ENCODE measurements around the gene EBNA1BP2. TPM values are rescaled to one million over a fixed set of nuclear protein-coding genes. Genes with fewer than 3 reads are reported as not detected.
"Not testable (repeated sequence)": the region's sequence is repeated elsewhere in the genome, so short reads cannot be mapped to it uniquely, and the experiment has no call there.

Gene EBNA1BP2
- total and polyA plus RNA-seq, 5 donors = 23.6 to 38.8 (median 29.7) TPM

DNA sequence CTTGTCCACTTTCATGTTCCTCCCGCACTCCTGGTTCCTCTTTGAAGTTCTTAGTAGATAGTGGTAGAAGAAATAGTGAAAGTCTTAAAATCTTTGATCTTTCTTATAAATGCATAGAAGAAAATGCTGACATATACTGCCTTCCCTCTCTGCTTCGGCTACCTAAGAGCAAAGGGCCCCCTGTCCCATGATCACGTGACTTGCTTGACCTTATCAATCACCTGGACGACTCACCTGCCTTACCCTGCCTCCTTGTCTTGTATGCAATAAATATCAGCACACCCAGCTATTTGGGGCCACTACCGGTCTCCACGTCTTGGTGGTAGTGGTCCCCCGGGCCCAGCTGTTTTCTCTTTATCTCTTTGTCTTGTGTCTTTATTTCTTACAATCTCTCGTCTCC lies 32.8 kb downstream of the EBNA1BP2 start:
- H3K27me3 ChIP-seq (ENCODE audit: control insufficient read depth, insufficient read depth); DNase-seq; H3K4me1 ChIP-seq (ENCODE audit: control insufficient read depth, insufficient read depth, low read length); H3K4me3 ChIP-seq (ENCODE audit: low read length); H3K27ac ChIP-seq (ENCODE audit: low read length); ATAC-seq; H3K9me3 ChIP-seq (ENCODE audit: control insufficient read depth, low read length); intact Hi-C loops (cut with DNase I): not testable (repeated sequence)
- 88% methylated on average over 8 of the region's 8 CpGs for WGBS

DNA sequence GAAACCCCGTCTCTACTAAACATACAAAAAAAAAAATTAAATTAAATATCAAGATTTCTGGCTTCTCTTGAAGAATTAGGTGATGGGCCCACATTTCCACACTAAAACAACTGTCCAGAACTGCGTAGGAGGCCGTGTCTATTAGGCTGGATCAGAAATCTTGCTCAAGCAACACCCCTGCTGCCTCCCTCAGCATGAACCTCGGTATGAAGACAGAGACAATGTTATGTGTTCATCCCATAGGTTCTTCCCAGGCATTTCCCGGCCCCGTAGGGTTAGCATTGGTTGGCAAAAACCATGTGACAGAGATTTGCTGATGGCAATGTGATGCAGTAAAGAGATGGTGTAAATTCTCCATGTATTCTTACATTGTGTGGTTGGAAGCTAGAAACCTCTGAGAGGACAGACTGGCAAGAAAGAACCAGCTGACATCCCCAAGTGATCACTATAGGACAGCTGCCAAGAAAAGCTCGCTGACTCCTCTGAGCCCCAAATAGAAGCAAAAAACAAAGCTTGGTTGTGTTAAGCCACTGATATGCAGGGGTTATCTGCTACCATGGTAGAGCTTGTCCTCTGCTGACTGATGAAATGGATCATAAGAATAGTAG lies 34.5 kb downstream of the EBNA1BP2 start:
- intact Hi-C loops (cut with DNase I) = no loop called here
- ATAC-seq (peak; percentile 80 to 91), DNase-seq (no peak)
- H3K4me3 ChIP-seq (ENCODE audit: low read length) = no peak overlapping the region
- peak overlapping the region; percentile 51 for H3K27ac ChIP-seq (ENCODE audit: low read length)
- H3K4me1 ChIP-seq (ENCODE audit: control insufficient read depth, insufficient read depth, low read length) = no peaks in the 10 kb centered on the region
- H3K27me3 ChIP-seq (ENCODE audit: control insufficient read depth, insufficient read depth) = no peaks in the 10 kb centered on the region
- H3K9me3 ChIP-seq (ENCODE audit: control insufficient read depth, low read length) = no peaks in the 10 kb centered on the region
- WGBS = 56% methylated on average over 7 of the region's 7 CpGs

- no peak for ATAC-seq
- no peak for DNase-seq
- no peaks in the 10 kb centered on the region for H3K9me3 ChIP-seq (ENCODE audit: control insufficient read depth, low read length)
- 78% methylated on average over 9 of the region's 9 CpGs for WGBS
- H3K27me3 ChIP-seq (ENCODE audit: control insufficient read depth, insufficient read depth) = no peaks in the 10 kb centered on the region
- H3K4me1 ChIP-seq (ENCODE audit: control insufficient read depth, insufficient read depth, low read length) = no peaks in the 10 kb centered on the region
- H3K27ac ChIP-seq (ENCODE audit: low read length) = no peak overlapping the region
- H3K4me3 ChIP-seq (ENCODE audit: low read length) = no peak overlapping the region
- intact Hi-C loops (cut with DNase I) = no loop called here
Measured at GRCh38 chr1:43135857-43136781, 36.0 kb downstream of the EBNA1BP2 start.

GRCh38 chr1:43134640-43135039 lies 37.5 kb downstream of the EBNA1BP2 start:
- ATAC-seq = no peak
- no peak overlapping the region for H3K4me3 ChIP-seq (ENCODE audit: low read length)
- no peak overlapping the region for H3K27ac ChIP-seq (ENCODE audit: low read length)
- H3K9me3 ChIP-seq (ENCODE audit: control insufficient read depth, low read length) = no peaks in the 10 kb centered on the region
- no peaks in the 10 kb centered on the region for H3K4me1 ChIP-seq (ENCODE audit: control insufficient read depth, insufficient read depth, low read length)
- intact Hi-C loops (cut with DNase I) = no loop called here
- DNase-seq = no peak
- H3K27me3 ChIP-seq (ENCODE audit: control insufficient read depth, insufficient read depth) = no peaks in the 10 kb centered on the region

DNA sequence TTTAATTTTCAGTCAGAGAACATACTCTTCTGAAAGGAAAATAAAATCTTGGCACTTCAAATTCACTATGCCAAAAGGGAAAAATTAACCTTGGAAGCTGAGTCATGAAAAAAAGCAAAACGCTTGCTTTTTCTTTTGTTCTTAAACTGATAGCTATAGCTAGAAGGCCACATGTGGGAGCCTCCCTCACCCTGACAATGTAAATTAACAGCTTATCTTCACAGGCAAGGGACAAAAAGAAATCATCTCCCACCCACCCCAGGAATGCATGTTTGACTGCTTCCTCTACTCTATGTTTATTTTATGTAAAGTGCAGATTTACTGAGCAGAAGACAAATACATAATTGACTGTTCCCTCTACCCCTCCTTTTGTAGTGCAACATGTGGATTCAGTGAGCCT lies 38.0 kb downstream of the EBNA1BP2 start:
- Histone ChIP-seq H3K27ac (ENCODE audit: low read length) (no peak overlapping the region), H3K4me1 (ENCODE audit: control insufficient read depth, insufficient read depth, low read length) (no peaks in the 10 kb centered on the region), H3K4me3 (ENCODE audit: low read length) (no peak overlapping the region), H3K9me3 (ENCODE audit: control insufficient read depth, low read length) (no peaks in the 10 kb centered on the region), H3K27me3 (ENCODE audit: control insufficient read depth, insufficient read depth) (no peaks in the 10 kb centered on the region)
- intact Hi-C loops (cut with DNase I) = no loop called here
- WGBS = 48% methylated on average over 1 of the region's 1 CpG
- ATAC-seq = no peak
- DNase-seq = no peak

- intact Hi-C loops (cut with DNase I) = no loop called here
- WGBS = 43% methylated on average over 5 of the region's 5 CpGs
- Histone ChIP-seq H3K27ac (ENCODE audit: low read length) (no peak overlapping the region), H3K4me3 (ENCODE audit: low read length) (no peak overlapping the region), H3K4me1 (ENCODE audit: control insufficient read depth, insufficient read depth, low read length) (no peaks in the 10 kb centered on the region), H3K9me3 (ENCODE audit: control insufficient read depth, low read length) (no peaks in the 10 kb centered on the region), H3K27me3 (ENCODE audit: control insufficient read depth, insufficient read depth) (peaks cover 4% of the 10 kb centered on the region)
- ATAC-seq = no peak
- DNase-seq = no peak
Measured at GRCh38 chr1:43129426-43129825, 42.7 kb downstream of the EBNA1BP2 start.

GRCh38 chr1:43128816-43129215 lies 43.3 kb downstream of the EBNA1BP2 start:
- Histone ChIP-seq H3K4me1 (ENCODE audit: control insufficient read depth, insufficient read depth, low read length) (no peaks in the 10 kb centered on the region), H3K27ac (ENCODE audit: low read length) (no peak overlapping the region), H3K9me3 (ENCODE audit: control insufficient read depth, low read length) (no peaks in the 10 kb centered on the region), H3K27me3 (ENCODE audit: control insufficient read depth, insufficient read depth) (peaks cover 4% of the 10 kb centered on the region), H3K4me3 (ENCODE audit: low read length) (no peak overlapping the region)
- WGBS = 85% methylated on average over 3 of the region's 3 CpGs
- no peak for ATAC-seq
- intact Hi-C loops (cut with DNase I) = no loop called here
- DNase-seq = no peak

- peaks cover 4% of the 10 kb centered on the region for H3K27me3 ChIP-seq (ENCODE audit: control insufficient read depth, insufficient read depth)
- 85% methylated on average over 1 of the region's 1 CpG for WGBS
- no peak for ATAC-seq
- no peaks in the 10 kb centered on the region for H3K4me1 ChIP-seq (ENCODE audit: control insufficient read depth, insufficient read depth, low read length)
- DNase-seq = no peak
- intact Hi-C loops (cut with DNase I) = no loop called here
- H3K27ac ChIP-seq (ENCODE audit: low read length) = no peak overlapping the region
- no peaks in the 10 kb centered on the region for H3K9me3 ChIP-seq (ENCODE audit: control insufficient read depth, low read length)
- no peak overlapping the region for H3K4me3 ChIP-seq (ENCODE audit: low read length)
Measured at GRCh38 chr1:43123031-43123430, 49.1 kb downstream of the EBNA1BP2 start.

GRCh38 chr1:43121256-43121900 lies 50.7 kb downstream of the EBNA1BP2 start:
- H3K27ac ChIP-seq (ENCODE audit: low read length) = no peak overlapping the region
- ATAC-seq (no peak), DNase-seq (no peak)
- 88% methylated on average over 8 of the region's 8 CpGs for WGBS
- no peaks in the 10 kb centered on the region for H3K27me3 ChIP-seq (ENCODE audit: control insufficient read depth, insufficient read depth)
- intact Hi-C loops (cut with DNase I) = no loop called here
- no peaks in the 10 kb centered on the region for H3K4me1 ChIP-seq (ENCODE audit: control insufficient read depth, insufficient read depth, low read length)
- H3K4me3 ChIP-seq (ENCODE audit: low read length) = no peak overlapping the region
- no peaks in the 10 kb centered on the region for H3K9me3 ChIP-seq (ENCODE audit: control insufficient read depth, low read length)

- H3K9me3 ChIP-seq (ENCODE audit: control insufficient read depth, low read length); H3K4me3 ChIP-seq (ENCODE audit: low read length); intact Hi-C loops (cut with DNase I); H3K4me1 ChIP-seq (ENCODE audit: control insufficient read depth, insufficient read depth, low read length); ATAC-seq; H3K27ac ChIP-seq (ENCODE audit: low read length); DNase-seq; H3K27me3 ChIP-seq (ENCODE audit: control insufficient read depth, insufficient read depth): not testable (repeated sequence)
- 72% methylated on average over 34 of the region's 35 CpGs for WGBS
Measured at GRCh38 chr1:43119928-43120586, 52.0 kb downstream of the EBNA1BP2 start.

Measured in right cardiac atrium (tissue), 5 donors.